ENCODE data around the gene SCARF2. TPM values are rescaled to one million over a fixed set of nuclear protein-coding genes. Genes with fewer than 3 reads are reported as not detected.

The SCARF2 gene
- polyA plus RNA-seq, 2 of the 4 experiments (the other 2 are of a cell fraction), result 0.35 to 0.66 TPM

- TF ChIP-seq, protein P1, sequence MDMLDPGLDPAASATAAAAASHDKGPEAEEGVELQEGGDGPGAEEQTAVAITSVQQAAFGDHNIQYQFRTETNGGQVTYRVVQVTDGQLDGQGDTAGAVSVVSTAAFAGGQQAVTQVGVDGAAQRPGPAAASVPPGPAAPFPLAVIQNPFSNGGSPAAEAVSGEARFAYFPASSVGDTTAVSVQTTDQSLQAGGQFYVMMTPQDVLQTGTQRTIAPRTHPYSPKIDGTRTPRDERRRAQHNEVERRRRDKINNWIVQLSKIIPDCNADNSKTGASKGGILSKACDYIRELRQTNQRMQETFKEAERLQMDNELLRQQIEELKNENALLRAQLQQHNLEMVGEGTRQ (IDR thresholded peaks at IDR 0.05), result no peak
- TF ChIP-seq HOXA7 (CRISPR knock-in tag; IDR thresholded peaks at IDR 0.05), result no peak
- no peak for TF ChIP-seq ZFP36 (IDR thresholded peaks at IDR 0.05; ENCODE audit: borderline replicate concordance, partially characterized antibody)
- no peak for TF ChIP-seq ZSCAN20 (CRISPR knock-in tag; IDR thresholded peaks at IDR 0.05)
- TF ChIP-seq HDAC2 (IDR thresholded peaks at IDR 0.05), result no peak
- TF ChIP-seq CHD2 (IDR thresholded peaks at IDR 0.05; ENCODE audit: low read length, partially characterized antibody), result no peak
- TF ChIP-seq, protein P2, sequence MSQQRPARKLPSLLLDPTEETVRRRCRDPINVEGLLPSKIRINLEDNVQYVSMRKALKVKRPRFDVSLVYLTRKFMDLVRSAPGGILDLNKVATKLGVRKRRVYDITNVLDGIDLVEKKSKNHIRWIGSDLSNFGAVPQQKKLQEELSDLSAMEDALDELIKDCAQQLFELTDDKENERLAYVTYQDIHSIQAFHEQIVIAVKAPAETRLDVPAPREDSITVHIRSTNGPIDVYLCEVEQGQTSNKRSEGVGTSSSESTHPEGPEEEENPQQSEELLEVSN (IDR thresholded peaks at IDR 0.05; ENCODE audit: borderline replicate concordance, low read depth), result no peak
Observed at GRCh38 chr22:20439556-20439927, 1.9 kb upstream of the SCARF2 start (continued).

- DNase-seq (ENCODE audit: low read depth in 1 of 2, low spot score in 1 of 2) (peak in 1 of 2 experiments; percentile 17), ATAC-seq (peak; percentile 55 to 81; a peak in 3 of 6 replicates), FAIRE-seq (no peak)
- Histone ChIP-seq H3K4me3 (no peak overlapping the region), H3K4me2 (no peak overlapping the region), H3K27ac (no peak overlapping the region), H3K9me3 (no peaks in the 10 kb centered on the region), H3K4me1 (no peaks in the 10 kb centered on the region)
- WGBS (ENCODE audit: missing lambda C conversion rate), result 70% methylated on average over 10 of the region's 13 CpGs
- CTCF ChIA-PET, result interaction anchor here (1.0 kb wide), 1 partner anchor 34 kb away, joined by 3 read pairs; no protein-coding TSS in a partner anchor
- POLR2A ChIA-PET, result no interaction called here
- no peak for TF ChIP-seq ZNF302 (CRISPR knock-in tag; IDR thresholded peaks at IDR 0.05)
- no peak for TF ChIP-seq SREBF2 (IDR thresholded peaks at IDR 0.05)
- TF ChIP-seq, protein P3, sequence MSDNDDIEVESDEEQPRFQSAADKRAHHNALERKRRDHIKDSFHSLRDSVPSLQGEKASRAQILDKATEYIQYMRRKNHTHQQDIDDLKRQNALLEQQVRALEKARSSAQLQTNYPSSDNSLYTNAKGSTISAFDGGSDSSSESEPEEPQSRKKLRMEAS (IDR thresholded peaks at IDR 0.05), result no peak
- TF ChIP-seq GATA3 (IDR thresholded peaks at IDR 0.05; ENCODE audit: borderline replicate concordance), result no peak
- TF ChIP-seq MAZ (IDR thresholded peaks at IDR 0.05; ENCODE audit: borderline replicate concordance, low read depth, low read length), result no peak
Observed at GRCh38 chr22:20438678-20439492, 1.3 kb upstream of the SCARF2 start.

- H3K4me1 ChIP-seq, result no peaks in the 10 kb centered on the region
- DNase-seq (ENCODE audit: low read depth in 1 of 2, low spot score in 1 of 2) (no peak), ATAC-seq (no peak), FAIRE-seq (no peak)
- CTCF ChIA-PET, result no interaction called here
- POLR2A ChIA-PET, result no interaction called here
- H3K9me3 ChIP-seq, result no peaks in the 10 kb centered on the region
- 86% methylated on average over 5 of the region's 6 CpGs for WGBS (ENCODE audit: missing lambda C conversion rate)
- H3K4me2 ChIP-seq, result no peak overlapping the region
- TF ChIP-seq, protein P4, sequence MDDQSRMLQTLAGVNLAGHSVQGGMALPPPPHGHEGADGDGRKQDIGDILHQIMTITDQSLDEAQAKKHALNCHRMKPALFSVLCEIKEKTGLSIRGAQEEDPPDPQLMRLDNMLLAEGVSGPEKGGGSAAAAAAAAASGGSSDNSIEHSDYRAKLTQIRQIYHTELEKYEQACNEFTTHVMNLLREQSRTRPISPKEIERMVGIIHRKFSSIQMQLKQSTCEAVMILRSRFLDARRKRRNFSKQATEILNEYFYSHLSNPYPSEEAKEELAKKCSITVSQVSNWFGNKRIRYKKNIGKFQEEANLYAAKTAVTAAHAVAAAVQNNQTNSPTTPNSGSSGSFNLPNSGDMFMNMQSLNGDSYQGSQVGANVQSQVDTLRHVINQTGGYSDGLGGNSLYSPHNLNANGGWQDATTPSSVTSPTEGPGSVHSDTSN (IDR thresholded peaks at IDR 0.05), result no peak
- no peak for TF ChIP-seq HOXB5 (CRISPR knock-in tag; IDR thresholded peaks at IDR 0.05)
- TF ChIP-seq RAD21 (conservative IDR thresholded peaks at IDR 0.05 in 1 of 2, IDR thresholded peaks at IDR 0.05 in 1 of 2), result no peak
- no peak for TF ChIP-seq JUNB (IDR thresholded peaks at IDR 0.05)
- no peak for TF ChIP-seq KDM5A (IDR thresholded peaks at IDR 0.05)
- no peak for TF ChIP-seq SREBF2 (IDR thresholded peaks at IDR 0.05)
- TF ChIP-seq ZC3H11A (IDR thresholded peaks at IDR 0.05), result no peak
- no peak for TF ChIP-seq POLR2A (IDR thresholded peaks at IDR 0.05; ENCODE audit: low read length)
- TF ChIP-seq FOSB (CRISPR knock-in tag; IDR thresholded peaks at IDR 0.05), result no peak
- TF ChIP-seq EHMT2 (IDR thresholded peaks at IDR 0.05; ENCODE audit: low read depth), result no peak
- no peak for TF ChIP-seq ESRRA (IDR thresholded peaks at IDR 0.05; ENCODE audit: borderline replicate concordance, low read length)
- H3K4me3 ChIP-seq, result no peak overlapping the region
- no peak overlapping the region for H3K27ac ChIP-seq
Observed at GRCh38 chr22:20438427-20438677, 727 bp upstream of the SCARF2 start.
